ENCODE measurements around the gene NF2. TPM values are rescaled to one million over a fixed set of nuclear protein-coding genes. Genes with fewer than 3 reads are reported as not detected.

Gene NF2
- total RNA-seq, 1 donor from 2014 or later = 37.3 TPM

DNA sequence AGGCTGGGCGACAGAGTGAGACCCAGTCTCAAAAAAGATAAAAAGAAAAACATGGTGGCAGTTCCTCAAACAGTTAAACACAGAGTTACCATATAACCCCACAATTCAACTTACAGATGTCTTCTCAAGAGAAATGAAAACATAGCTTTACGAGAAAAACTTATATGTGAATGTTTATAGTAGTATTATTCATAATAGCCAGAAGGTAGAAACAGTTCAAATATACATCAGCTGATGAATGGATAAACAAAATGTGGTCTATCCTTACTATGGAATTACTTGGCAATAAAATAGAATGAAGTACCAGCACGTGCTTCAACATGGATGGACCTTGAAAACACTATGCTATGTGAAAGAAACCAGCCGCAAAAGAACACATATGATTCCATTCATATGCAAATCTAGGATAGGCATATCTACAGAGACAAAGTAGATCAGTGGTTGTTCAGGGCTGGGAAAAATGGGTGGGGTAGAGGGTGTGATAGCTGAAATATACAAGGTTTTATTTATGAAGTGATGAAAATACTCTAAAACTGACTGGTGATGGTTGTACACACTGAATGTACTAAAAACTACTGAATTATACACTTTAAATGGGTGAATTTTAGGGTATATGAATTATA, 12.4 kb downstream of the NF2 start:
- Histone ChIP-seq H3K4me3 (no peak overlapping the region), H3K27me3 (no peaks in the 10 kb centered on the region), H3K4me1 (no peaks in the 10 kb centered on the region), H3K36me3 (no peaks in the 10 kb centered on the region), H3K27ac (no peak overlapping the region), H3K9me3 (no peaks in the 10 kb centered on the region)
- intact Hi-C loops (cut with DNase I) = no loop called here
- no peak for DNase-seq (ENCODE audit: low spot score in 2 of 2)
- TF ChIP-seq, protein P1, sequence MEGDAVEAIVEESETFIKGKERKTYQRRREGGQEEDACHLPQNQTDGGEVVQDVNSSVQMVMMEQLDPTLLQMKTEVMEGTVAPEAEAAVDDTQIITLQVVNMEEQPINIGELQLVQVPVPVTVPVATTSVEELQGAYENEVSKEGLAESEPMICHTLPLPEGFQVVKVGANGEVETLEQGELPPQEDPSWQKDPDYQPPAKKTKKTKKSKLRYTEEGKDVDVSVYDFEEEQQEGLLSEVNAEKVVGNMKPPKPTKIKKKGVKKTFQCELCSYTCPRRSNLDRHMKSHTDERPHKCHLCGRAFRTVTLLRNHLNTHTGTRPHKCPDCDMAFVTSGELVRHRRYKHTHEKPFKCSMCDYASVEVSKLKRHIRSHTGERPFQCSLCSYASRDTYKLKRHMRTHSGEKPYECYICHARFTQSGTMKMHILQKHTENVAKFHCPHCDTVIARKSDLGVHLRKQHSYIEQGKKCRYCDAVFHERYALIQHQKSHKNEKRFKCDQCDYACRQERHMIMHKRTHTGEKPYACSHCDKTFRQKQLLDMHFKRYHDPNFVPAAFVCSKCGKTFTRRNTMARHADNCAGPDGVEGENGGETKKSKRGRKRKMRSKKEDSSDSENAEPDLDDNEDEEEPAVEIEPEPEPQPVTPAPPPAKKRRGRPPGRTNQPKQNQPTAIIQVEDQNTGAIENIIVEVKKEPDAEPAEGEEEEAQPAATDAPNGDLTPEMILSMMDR (IDR thresholded peaks at IDR 0.05) = no peak

DNA sequence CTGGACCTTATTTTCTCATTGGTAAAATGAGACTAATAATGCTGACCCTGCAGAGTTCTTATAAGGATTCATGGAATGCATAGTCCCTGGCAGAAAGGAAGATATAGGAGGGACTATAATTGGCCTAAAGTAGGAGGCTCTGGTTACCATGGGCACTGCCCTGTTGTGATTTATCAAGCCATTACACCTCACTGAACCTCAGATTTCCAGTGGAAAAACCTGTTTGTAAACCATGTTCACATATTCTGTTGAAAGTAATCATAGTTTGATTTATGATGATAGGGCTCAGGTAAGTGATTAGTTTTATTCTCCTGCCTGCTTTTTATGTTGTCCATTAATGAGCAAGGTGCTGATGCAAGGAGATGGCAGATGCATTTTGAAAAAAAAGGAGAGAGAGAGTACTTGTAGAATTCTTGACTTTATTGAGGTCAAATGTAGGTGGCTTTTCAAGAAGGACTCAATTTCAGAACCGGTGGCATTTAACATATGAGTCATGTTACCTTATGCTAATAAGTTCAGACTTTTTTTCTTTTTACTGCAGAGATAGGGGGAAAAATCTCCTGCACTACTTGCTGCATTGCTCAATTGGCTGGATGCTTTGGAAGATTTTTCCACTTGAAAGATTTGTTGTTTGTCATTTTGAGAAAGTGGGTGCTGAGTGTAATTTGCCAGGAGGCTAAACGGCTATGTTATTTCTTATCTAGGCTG, 14.6 kb downstream of the NF2 start:
- intact Hi-C loops (cut with DNase I) = no loop called here
- DNase-seq (ENCODE audit: low spot score in 2 of 2) = peak in 1 of 2 donors; percentile 11
- no peak overlapping the region for H3K4me3 ChIP-seq
- H3K27me3 ChIP-seq = no peaks in the 10 kb centered on the region
- H3K27ac ChIP-seq = no peak overlapping the region
- no peaks in the 10 kb centered on the region for H3K36me3 ChIP-seq
- peaks cover 0 to 10% of the 10 kb centered on the region in 2 donors for H3K4me1 ChIP-seq
- TF ChIP-seq, protein P1 (IDR thresholded peaks at IDR 0.05) = no peak
- H3K9me3 ChIP-seq = no peaks in the 10 kb centered on the region

DNA sequence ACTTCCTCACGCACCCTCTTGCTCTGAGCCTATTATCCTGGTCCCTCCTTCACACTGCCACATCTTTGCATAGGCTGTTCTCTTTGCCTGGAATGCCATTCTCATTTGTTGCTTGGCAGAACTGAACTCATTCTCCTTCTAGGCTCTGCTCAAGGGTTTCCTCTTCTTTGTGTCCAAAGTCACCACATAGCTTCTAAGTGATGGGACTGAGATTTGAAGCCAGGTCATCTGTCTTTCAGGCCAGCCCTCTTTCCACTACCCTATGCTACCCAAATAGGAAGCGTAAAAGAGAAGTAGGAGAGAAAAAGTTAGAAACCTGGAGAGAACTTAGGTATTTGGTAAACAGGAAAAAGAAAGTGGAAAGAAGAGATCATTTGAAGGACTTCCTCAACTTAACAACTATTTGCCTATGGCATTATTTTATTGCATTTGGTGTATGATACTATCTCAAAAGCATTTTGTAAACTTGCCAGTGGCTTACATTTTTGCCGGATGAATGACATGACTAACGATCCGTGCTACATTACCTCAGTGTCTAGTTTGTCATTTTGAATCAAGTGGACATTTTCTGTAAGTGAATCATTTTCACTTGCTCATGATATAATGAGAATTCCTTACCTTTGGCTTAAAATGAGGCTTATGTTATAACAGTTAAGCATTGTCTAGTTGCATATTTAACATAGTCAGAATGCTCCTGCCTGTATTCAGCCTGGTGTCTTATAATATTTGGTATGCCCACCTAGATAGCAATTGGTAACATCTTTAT, 18.5 kb downstream of the NF2 start:
- DNase-seq (ENCODE audit: low spot score in 2 of 2) = no peak
- H3K9me3 ChIP-seq = no peaks in the 10 kb centered on the region
- peaks cover 0 to 16% of the 10 kb centered on the region in 2 donors for H3K4me1 ChIP-seq
- peak overlapping the region; percentile 40 to 68 for H3K27ac ChIP-seq
- no peak overlapping the region for H3K4me3 ChIP-seq
- no peaks in the 10 kb centered on the region for H3K27me3 ChIP-seq
- intact Hi-C loops (cut with DNase I) = loop anchor here (2.0 kb wide), 1 partner anchor 19 kb away; the partner anchor contains the start of gene NF2
- H3K36me3 ChIP-seq = no peaks in the 10 kb centered on the region
- TF ChIP-seq, protein P1 (IDR thresholded peaks at IDR 0.05) = no peak

DNA sequence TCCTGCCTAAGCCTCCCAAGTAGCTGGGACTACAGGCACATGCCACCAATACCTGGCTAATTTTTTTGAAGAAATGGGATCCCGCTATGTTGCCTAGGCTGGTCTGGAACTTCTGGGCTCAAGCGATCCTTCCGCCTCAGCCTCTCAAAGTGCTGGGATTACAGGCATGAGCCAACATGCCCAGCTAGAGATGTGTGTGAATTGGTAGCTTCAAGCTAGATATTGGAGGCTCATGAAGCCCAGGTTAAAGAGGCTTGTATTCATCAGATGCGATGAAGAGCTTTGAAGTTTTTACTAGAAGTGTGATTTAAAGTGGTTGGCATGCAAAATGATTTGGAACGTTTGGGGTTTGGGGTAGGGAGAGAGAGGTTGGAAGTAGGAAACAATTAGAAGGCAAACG, 19.6 kb downstream of the NF2 start:
- DNase-seq (ENCODE audit: low spot score in 2 of 2) = no peak
- Histone ChIP-seq H3K36me3 (no peaks in the 10 kb centered on the region), H3K27ac (no peak overlapping the region), H3K9me3 (no peaks in the 10 kb centered on the region), H3K27me3 (no peaks in the 10 kb centered on the region), H3K4me1 (peaks cover 0 to 16% of the 10 kb centered on the region in 2 donors), H3K4me3 (no peak overlapping the region)
- TF ChIP-seq, protein P1 (IDR thresholded peaks at IDR 0.05) = no peak
- intact Hi-C loops (cut with DNase I) = no loop called here

DNA sequence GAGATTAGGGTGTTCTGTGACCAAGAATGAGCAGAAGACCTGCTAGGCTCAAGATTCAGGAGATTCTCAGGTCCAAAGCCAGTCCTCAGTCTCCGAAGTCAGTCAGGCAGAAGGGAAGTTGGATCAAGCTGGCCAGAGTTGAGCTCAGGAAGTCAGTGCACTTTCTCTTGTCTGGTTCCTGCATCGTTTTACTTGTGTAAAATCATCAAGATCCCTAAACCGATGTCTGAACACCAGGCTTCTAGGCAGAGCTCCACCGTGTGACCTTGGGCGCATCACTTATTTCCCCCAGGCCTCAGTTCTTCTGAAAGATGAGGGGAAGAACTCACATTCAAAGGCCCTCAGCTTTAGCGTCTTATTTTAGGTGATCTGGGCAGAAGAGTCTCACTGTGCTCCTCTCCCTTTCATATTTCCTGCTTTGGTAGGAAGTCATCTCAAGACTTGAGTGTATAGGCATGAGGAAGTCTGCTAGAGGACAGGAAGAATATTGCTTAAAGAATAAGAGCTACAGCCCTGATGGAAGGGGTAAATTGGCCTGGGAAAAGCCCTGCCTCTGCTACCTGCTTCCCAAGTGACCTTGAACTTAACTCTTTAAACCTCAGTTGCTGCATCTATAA, 20.2 kb downstream of the NF2 start:
- no peak for DNase-seq (ENCODE audit: low spot score in 2 of 2)
- intact Hi-C loops (cut with DNase I) = no loop called here
- Histone ChIP-seq H3K4me1 (peaks cover 0 to 16% of the 10 kb centered on the region in 2 donors), H3K36me3 (no peaks in the 10 kb centered on the region), H3K27ac (no peak overlapping the region), H3K9me3 (no peaks in the 10 kb centered on the region), H3K4me3 (no peak overlapping the region), H3K27me3 (no peaks in the 10 kb centered on the region)
- TF ChIP-seq, protein P1 (IDR thresholded peaks at IDR 0.05) = no peak

All from ascending aorta (tissue), 2 donors.